ENCODE results near the gene NMS.

DNA sequence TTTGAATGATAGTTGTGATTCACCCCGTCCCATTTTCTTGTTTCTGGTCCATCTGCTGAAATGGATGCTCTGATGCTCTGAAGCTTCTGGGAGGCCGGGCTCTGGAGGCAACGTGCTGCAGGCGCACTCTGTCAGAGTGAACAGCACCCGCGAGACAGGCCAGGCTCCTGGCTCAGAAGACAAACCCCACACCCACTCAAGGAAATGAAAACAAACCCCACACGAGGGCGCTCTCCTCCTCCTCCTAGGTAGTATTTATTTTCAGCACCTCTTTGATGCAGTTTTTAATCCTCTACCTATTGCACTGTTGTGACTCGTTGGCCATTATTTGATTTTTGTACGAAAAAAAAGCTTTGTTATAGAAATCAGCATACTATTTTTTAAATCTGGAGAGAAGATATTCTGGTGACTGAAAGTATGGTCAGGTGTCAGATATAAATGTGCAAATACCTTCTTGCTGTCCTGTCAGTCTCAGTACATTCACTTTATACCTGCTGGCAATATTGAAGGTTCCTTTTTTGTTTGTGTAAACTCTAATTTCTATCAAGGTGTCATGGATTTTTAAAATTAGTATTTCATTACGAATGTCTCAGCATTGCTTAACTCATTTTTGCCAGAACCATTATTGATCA, 42.5 kb upstream of the NMS start:
- peak in 7 of 11 experiments; percentile 10 to 55 (median 47) for TF ChIP-seq CTCF (IDR thresholded peaks at IDR 0.05 in 8 of 11, conservative IDR thresholded peaks at IDR 0.05 in 3 of 11)
- TF ChIP-seq POLR2A (IDR thresholded peaks at IDR 0.05) = no peak
- no peak for TF ChIP-seq POLR2AphosphoS5 (IDR thresholded peaks at IDR 0.05)

Data from spleen (tissue), 7 donors.